G401 (cell line): Measurements from ENCODE around the gene GZMM. TPM values are rescaled to one million over a fixed set of nuclear protein-coding genes. Genes with fewer than 3 reads are reported as not detected.
A peak's percentile ranks its signal among the peaks of the same experiment; 100 is the strongest.
"Not testable (repeated sequence)": the region's sequence is repeated elsewhere in the genome, so short reads cannot be mapped to it uniquely, and the experiment has no call there.

ENCODE experiments used
- DNase-seq: peaks from one replicate; pipeline ENCODE4 v3.0.0-alpha.2; 2015; ENCODE audit warnings: low spot score
- in situ Hi-C: cut with HindIII; loops from 2 replicates; pipeline ENCODE4 v1.10.0; 2016; ENCODE audit warnings: low sequenced_read_pairs, mixed read lengths
- total RNA-seq: library from RNA; depleted of rRNA; stranded (reverse); fragments of >200 nt; shearing (Covaris generic); gene quantifications from 2 replicates; pipeline ENCODE4 v1.2.3, GENCODE V29; 2014

The GZMM gene
- total RNA-seq, 1 experiment from 2014 or later: 0.17 TPM

GRCh38 chr19:577439-578392, 33.9 kb downstream of the GZMM start:
- in situ Hi-C loops: no loop called here
- no peak for DNase-seq

- no peak for DNase-seq
- in situ Hi-C loops: no loop called here
Measured at GRCh38 chr19:579111-579841, 35.4 kb downstream of the GZMM start.

GRCh38 chr19:579842-580155, 35.9 kb downstream of the GZMM start:
- in situ Hi-C loops: no loop called here

GRCh38 chr19:580274-580835, 36.5 kb downstream of the GZMM start:
- in situ Hi-C loops: no loop called here
- DNase-seq: no peak

More at GRCh38 chr19:579842-580155, 35.9 kb downstream of the GZMM start:
- DNase-seq: no peak

- in situ Hi-C loops: no loop called here
- no peak for DNase-seq
Measured at GRCh38 chr19:581399-582111, 37.7 kb downstream of the GZMM start.

GRCh38 chr19:582497-583197, 38.8 kb downstream of the GZMM start:
- DNase-seq: no peak
- in situ Hi-C loops: no loop called here

GRCh38 chr19:583198-583967, 39.5 kb downstream of the GZMM start:
- in situ Hi-C loops: no loop called here

GRCh38 chr19:583968-584239, 40.1 kb downstream of the GZMM start:
- DNase-seq: no peak
- in situ Hi-C loops: no loop called here

More at GRCh38 chr19:583198-583967, 39.5 kb downstream of the GZMM start:
- no peak for DNase-seq

- DNase-seq: no peak
- in situ Hi-C loops: no loop called here
Measured at GRCh38 chr19:584240-585001, 40.6 kb downstream of the GZMM start.

- DNase-seq, in situ Hi-C loops: not testable (repeated sequence)
Measured at GRCh38 chr19:585146-585545, 41.3 kb downstream of the GZMM start.

- DNase-seq: no peak
- in situ Hi-C loops: no loop called here
Measured at GRCh38 chr19:585551-586110, 41.8 kb downstream of the GZMM start.

GRCh38 chr19:588093-588740, 44.4 kb downstream of the GZMM start:
- in situ Hi-C loops: no loop called here
- peak; percentile 58 for DNase-seq

- no peak for DNase-seq
Measured at GRCh38 chr19:588741-589692, 45.2 kb downstream of the GZMM start.

GRCh38 chr19:589693-590395, 46.0 kb downstream of the GZMM start, which contains the start of gene HCN2:
Gene HCN2 (plus strand): TSS chr19:589881. CDS start chr19:589946, 65 bp downstream.
- in situ Hi-C loops: no loop called here

More at GRCh38 chr19:588741-589692, 45.2 kb downstream of the GZMM start:
- in situ Hi-C loops: no loop called here

GRCh38 chr19:590396-590745, 46.5 kb downstream of the GZMM start:
- in situ Hi-C loops: no loop called here
- DNase-seq: no peak

More at GRCh38 chr19:589693-590395, 46.0 kb downstream of the GZMM start, which contains the start of gene HCN2:
- DNase-seq: no peak
